ENCODE results near the gene KRT20. TPM values are rescaled to one million over a fixed set of nuclear protein-coding genes. Genes with fewer than 3 reads are reported as not detected.

KRT20 gene
- total RNA-seq, 4 donors from 2014 or later = not detected

- H3K4me1 ChIP-seq = peaks cover 8 to 46% (median 17%) of the 10 kb centered on the region in 3 donors
- no peaks in the 10 kb centered on the region for H3K36me3 ChIP-seq
- no peak overlapping the region for H3K4me3 ChIP-seq
- no peaks in the 10 kb centered on the region for H3K27me3 ChIP-seq
- intact Hi-C loops (cut with DNase I) = loop anchor here (5.0 kb wide), 1 partner anchor 733 kb away; no protein-coding TSS in a partner anchor
- TF ChIP-seq POLR2A (IDR thresholded peaks at IDR 0.05) = no peak
- no peak for TF ChIP-seq CTCF (IDR thresholded peaks at IDR 0.05)
- WGBS, 2 donors = 37 to 82% methylated on average over 3 of the region's 3 CpGs
- H3K9me3 ChIP-seq = no peaks in the 10 kb centered on the region
- DNase-seq = no peak
- peak overlapping the region in 3 of 4 donors; percentile 32 to 76 (median 66) for H3K27ac ChIP-seq
Observed at GRCh38 chr17:40914075-40914855, 29.2 kb upstream of the KRT20 start.

- Histone ChIP-seq H3K27ac (peak overlapping the region in 1 of 4 donors; percentile 9), H3K9me3 (no peaks in the 10 kb centered on the region), H3K4me3 (no peak overlapping the region), H3K4me1 (peaks cover 8 to 49% (median 17%) of the 10 kb centered on the region in 3 donors), H3K36me3 (no peaks in the 10 kb centered on the region), H3K27me3 (no peaks in the 10 kb centered on the region)
- intact Hi-C loops (cut with DNase I) = loop anchor here (5.0 kb wide), 1 partner anchor 735 kb away; no protein-coding TSS in a partner anchor
- 84 to 86% methylated on average over 11 to 13 of the region's 13 CpGs for WGBS, 2 donors
- TF ChIP-seq CTCF (IDR thresholded peaks at IDR 0.05) (no peak), POLR2A (IDR thresholded peaks at IDR 0.05) (no peak)
- no peak for DNase-seq
Observed at GRCh38 chr17:40912486-40913210, 27.6 kb upstream of the KRT20 start.

GRCh38 chr17:40910441-40910841 is 25.4 kb upstream of the KRT20 start:
- peaks cover 8 to 49% (median 17%) of the 10 kb centered on the region in 3 donors for H3K4me1 ChIP-seq
- peak overlapping the region; percentile 72 to 86 (median 77) for H3K27ac ChIP-seq
- TF ChIP-seq POLR2A (IDR thresholded peaks at IDR 0.05) = no peak
- no peak for TF ChIP-seq CTCF (IDR thresholded peaks at IDR 0.05)
- no peaks in the 10 kb centered on the region for H3K36me3 ChIP-seq
- no peak for DNase-seq
- no peaks in the 10 kb centered on the region for H3K9me3 ChIP-seq
- WGBS, 2 donors = 23 to 27% methylated on average over 3 of the region's 3 CpGs
- peak overlapping the region in 1 of 4 donors; percentile 29 for H3K4me3 ChIP-seq
- intact Hi-C loops (cut with DNase I) = loop anchor here (5.0 kb wide), 1 partner anchor 737 kb away; no protein-coding TSS in a partner anchor
- peaks cover 0 to 11% (median 0%) of the 10 kb centered on the region in 4 donors for H3K27me3 ChIP-seq

- Histone ChIP-seq H3K36me3 (no peaks in the 10 kb centered on the region), H3K4me1 (peaks cover 8 to 44% (median 15%) of the 10 kb centered on the region in 3 donors), H3K4me3 (peak overlapping the region in 1 of 4 donors; percentile 29), H3K27me3 (peaks cover 0 to 15% (median 0%) of the 10 kb centered on the region in 4 donors), H3K9me3 (no peaks in the 10 kb centered on the region), H3K27ac (peak overlapping the region; percentile 60 to 86 (median 77))
- 11 to 26% methylated on average over 4 of the region's 4 CpGs for WGBS, 2 donors
- DNase-seq = no peak
- TF ChIP-seq POLR2A (IDR thresholded peaks at IDR 0.05) (no peak), CTCF (IDR thresholded peaks at IDR 0.05) (no peak)
- intact Hi-C loops (cut with DNase I) = loop anchor here (5.0 to 10.0 kb wide), 3 partner anchors 413 to 738 kb away; no protein-coding TSS in a partner anchor
Observed at GRCh38 chr17:40909755-40910154, 24.7 kb upstream of the KRT20 start.
